Measurements from ENCODE around the gene TTC1.

Gene TTC1

GRCh38 chr5:160090059-160090458 is 81.1 kb downstream of the TTC1 start:
- no peak for DNase-seq

GRCh38 chr5:160092514-160092913 is 83.6 kb downstream of the TTC1 start:
- DNase-seq: no peak

- DNase-seq: no peak
Measured at GRCh38 chr5:160092960-160093707, 84.2 kb downstream of the TTC1 start.

- DNase-seq: no peak
Measured at GRCh38 chr5:160096178-160096577, 87.2 kb downstream of the TTC1 start.

GRCh38 chr5:160097991-160098390 is 89.1 kb downstream of the TTC1 start:
- DNase-seq: no peak

- no peak for DNase-seq
Measured at GRCh38 chr5:160105686-160106360, 96.9 kb downstream of the TTC1 start.

- DNase-seq: no peak
Measured at GRCh38 chr5:160108124-160108523, 99.2 kb downstream of the TTC1 start.
